HEK293 (cell line): ENCODE results near the gene LAMTOR2.

Source experiments
- EGR2 ChIP-seq: fragments of 450-650 bp; formaldehyde crosslinking; IDR thresholded peaks from 2 replicates; pipeline ENCODE4 v1.5.1; 2016; ENCODE audit warnings: low read depth, missing biosample characterization, missing genetic modification characterization
- GLIS2 ChIP-seq: fragments of 450-650 bp; formaldehyde crosslinking; IDR thresholded peaks from 2 replicates; pipeline ENCODE4 v1.5.1; 2016; ENCODE audit warnings: missing biosample characterization, missing genetic modification characterization
- INSM2 ChIP-seq: fragments of 450-650 bp; formaldehyde crosslinking; IDR thresholded peaks from 2 replicates; pipeline ENCODE4 v1.5.1; 2016; ENCODE audit warnings: missing biosample characterization, missing genetic modification characterization
- SETDB1 ChIP-seq: IDR thresholded peaks from one replicate; pipeline ENCODE4 v1.6.1; 2017; ENCODE audit warnings: mild to moderate bottlenecking, low read length, moderate library complexity, mixed read lengths; ENCODE audit not compliant: insufficient read length
- ZBTB1 ChIP-seq: fragments of 450-650 bp; formaldehyde crosslinking; IDR thresholded peaks from 2 replicates; pipeline ENCODE4 v1.5.1; 2016; ENCODE audit warnings: missing biosample characterization, missing genetic modification characterization
- ZIC2 ChIP-seq: fragments of 450-650 bp; formaldehyde crosslinking; IDR thresholded peaks from 2 replicates; pipeline ENCODE4 v1.5.1; 2016; ENCODE audit warnings: missing biosample characterization, missing genetic modification characterization
- ZNF112 ChIP-seq: fragments of 450-650 bp; formaldehyde crosslinking; IDR thresholded peaks from 2 replicates; pipeline ENCODE4 v1.5.0; 2017; ENCODE audit warnings: missing biosample characterization, missing genetic modification characterization
- ZNF133 ChIP-seq: fragments of 450-650 bp; formaldehyde crosslinking; IDR thresholded peaks from 2 replicates; pipeline ENCODE4 v1.5.1; 2016; ENCODE audit warnings: missing biosample characterization, missing genetic modification characterization
- ZNF138 ChIP-seq: fragments of 450-650 bp; formaldehyde crosslinking; IDR thresholded peaks from 2 replicates; pipeline ENCODE4 v1.5.1; 2016; ENCODE audit warnings: missing biosample characterization, missing genetic modification characterization, borderline replicate concordance
- ZNF16 ChIP-seq: fragments of 450-650 bp; formaldehyde crosslinking; IDR thresholded peaks from 2 replicates; pipeline ENCODE4 v1.5.1; 2016; ENCODE audit warnings: low read depth, missing biosample characterization, missing genetic modification characterization
- ZNF18 ChIP-seq: fragments of 450-650 bp; formaldehyde crosslinking; IDR thresholded peaks from 2 replicates; pipeline ENCODE4 v1.5.1; 2016; ENCODE audit warnings: missing biosample characterization, missing genetic modification characterization
- ZNF26 ChIP-seq: fragments of 450-650 bp; formaldehyde crosslinking; IDR thresholded peaks from 2 replicates; pipeline ENCODE4 v1.5.1; 2016; ENCODE audit warnings: missing biosample characterization, missing genetic modification characterization
- ZNF292 ChIP-seq: fragments of 450-650 bp; formaldehyde crosslinking; IDR thresholded peaks from 2 replicates; pipeline ENCODE4 v1.5.1; 2016; ENCODE audit warnings: low read depth, missing biosample characterization, missing genetic modification characterization, borderline replicate concordance
- ZNF302 ChIP-seq: fragments of 450-650 bp; formaldehyde crosslinking; IDR thresholded peaks from 2 replicates; pipeline ENCODE4 v1.5.1; 2016; ENCODE audit warnings: missing biosample characterization, missing genetic modification characterization, low read depth
- ZNF324 ChIP-seq: fragments of 450-650 bp; formaldehyde crosslinking; IDR thresholded peaks from 2 replicates; pipeline ENCODE4 v1.5.1; 2016; ENCODE audit warnings: missing biosample characterization, missing genetic modification characterization
- ZNF341 ChIP-seq: fragments of 450-650 bp; formaldehyde crosslinking; IDR thresholded peaks from 2 replicates; pipeline ENCODE4; 2016; ENCODE audit warnings: low read depth, missing biosample characterization, missing genetic modification characterization
- ZNF354C ChIP-seq: fragments of 450-650 bp; formaldehyde crosslinking; IDR thresholded peaks from 2 replicates; pipeline ENCODE4 v1.5.1; 2016; ENCODE audit warnings: missing biosample characterization, missing genetic modification characterization, low read depth, borderline replicate concordance
- ZNF433 ChIP-seq: fragments of 450-650 bp; formaldehyde crosslinking; IDR thresholded peaks from 2 replicates; pipeline ENCODE4 v1.5.1; 2016; ENCODE audit warnings: missing biosample characterization, missing genetic modification characterization, low read depth
- ZNF501 ChIP-seq: fragments of 450-650 bp; formaldehyde crosslinking; IDR thresholded peaks from 2 replicates; pipeline ENCODE4 v1.5.1; 2016; ENCODE audit warnings: missing biosample characterization, missing genetic modification characterization
- ZNF529 ChIP-seq: fragments of 450-650 bp; formaldehyde crosslinking; IDR thresholded peaks from 2 replicates; pipeline ENCODE4 v1.5.1; 2017; ENCODE audit warnings: missing genetic modification characterization, missing biosample characterization; ENCODE audit not compliant: insufficient replicate concordance
- ZNF560 ChIP-seq: fragments of 450-650 bp; formaldehyde crosslinking; IDR thresholded peaks from 2 replicates; pipeline ENCODE4 v1.5.1; 2017; ENCODE audit warnings: missing biosample characterization, missing genetic modification characterization, borderline replicate concordance
- ZNF561 ChIP-seq: fragments of 450-650 bp; IDR thresholded peaks from 2 replicates; pipeline ENCODE4 v1.5.1; 2018; ENCODE audit warnings: missing biosample characterization, missing genetic modification characterization, borderline replicate concordance
- ZNF580 ChIP-seq: fragments of 450-650 bp; formaldehyde crosslinking; IDR thresholded peaks from 2 replicates; pipeline ENCODE4 v1.5.1; 2016; ENCODE audit warnings: missing biosample characterization, missing genetic modification characterization
- ZNF629 ChIP-seq: fragments of 450-650 bp; formaldehyde crosslinking; IDR thresholded peaks from 2 replicates; pipeline ENCODE4 v1.5.1; 2017; ENCODE audit warnings: missing biosample characterization, missing genetic modification characterization
- ZNF660 ChIP-seq: fragments of 450-650 bp; IDR thresholded peaks from 2 replicates; pipeline ENCODE4 v1.5.1; 2018; ENCODE audit warnings: missing biosample characterization, mild to moderate bottlenecking, missing genetic modification characterization
- ZNF664 ChIP-seq: fragments of 450-650 bp; formaldehyde crosslinking; IDR thresholded peaks from 2 replicates; pipeline ENCODE4 v1.5.1; 2016; ENCODE audit warnings: missing biosample characterization, missing genetic modification characterization
- ZNF692 ChIP-seq: fragments of 450-650 bp; formaldehyde crosslinking; IDR thresholded peaks from 2 replicates; pipeline ENCODE4 v1.5.1; 2016; ENCODE audit warnings: missing biosample characterization, missing genetic modification characterization
- ZNF701 ChIP-seq: fragments of 450-650 bp; formaldehyde crosslinking; IDR thresholded peaks from 2 replicates; pipeline ENCODE4 v1.5.1; 2016; ENCODE audit warnings: missing biosample characterization, missing genetic modification characterization
- ZNF707 ChIP-seq: fragments of 450-650 bp; formaldehyde crosslinking; IDR thresholded peaks from 2 replicates; pipeline ENCODE4 v1.5.1; 2016; ENCODE audit warnings: missing biosample characterization, missing genetic modification characterization
- ZNF785 ChIP-seq: fragments of 450-650 bp; formaldehyde crosslinking; IDR thresholded peaks from 2 replicates; pipeline ENCODE4 v1.5.1; 2016; ENCODE audit warnings: missing biosample characterization, missing genetic modification characterization
- ZSCAN18 ChIP-seq: fragments of 450-650 bp; formaldehyde crosslinking; IDR thresholded peaks from 2 replicates; pipeline ENCODE4 v1.5.1; 2016; ENCODE audit warnings: missing biosample characterization, missing genetic modification characterization

Gene LAMTOR2

GRCh38 chr1:156054500-156055280 lies at the start of gene LAMTOR2 (continued):
- TF ChIP-seq ZNF18 (tag by site-specific recombination) (no peak), ZBTB1 (no peak), ZNF302 (tag by site-specific recombination) (no peak), ZNF26 (tag by site-specific recombination) (no peak), ZNF561 (tag by site-specific recombination) (peak; percentile 87), ZSCAN18 (tag by site-specific recombination) (0 out of 2 replicates have a peak, but pooled peaks have one; percentile 21), ZNF529 (tag by site-specific recombination) (no peak), ZIC2 (tag by site-specific recombination) (peak; percentile 96), GLIS2 (peak; percentile 100), INSM2 (tag by site-specific recombination) (0 out of 2 replicates have a peak, but pooled peaks have one; percentile 29), EGR2 (0 out of 2 replicates have a peak, but pooled peaks have one; percentile 13), ZNF133 (no peak), ZNF138 (no peak), ZNF707 (tag by site-specific recombination) (no peak), ZNF664 (tag by site-specific recombination) (no peak), ZNF112 (tag by site-specific recombination) (no peak), SETDB1 (no peak), ZNF433 (tag by site-specific recombination) (no peak), ZNF354C (tag by site-specific recombination) (no peak), ZNF580 (tag by site-specific recombination) (no peak), ZNF341 (tag by site-specific recombination) (peak; percentile 95), ZNF629 (tag by site-specific recombination) (peak; percentile 56), ZNF660 (tag by site-specific recombination) (peak; percentile 33; the same call in 1 of the 2 replicates), ZNF16 (tag by site-specific recombination) (no peak), ZNF692 (0 out of 2 replicates have a peak, but pooled peaks have one; percentile 32), ZNF324 (0 out of 2 replicates have a peak, but pooled peaks have one; percentile 68), ZNF560 (tag by site-specific recombination) (no peak), ZNF785 (no peak), ZNF501 (peak; percentile 55), ZNF701 (no peak), ZNF292 (tag by site-specific recombination) (no peak)
